GM12864 (cell line): ENCODE data around the gene LRBA.
A peak's percentile ranks its signal among the peaks of the same experiment; 100 is the strongest.

ENCODE experiments used
- DNase-seq: peaks from one replicate; pipeline ENCODE4 v3.0.0-alpha.2; 2011; ENCODE audit warnings: low read depth
- H3K4me3 ChIP-seq: 2 replicates; pipeline ENCODE4 v1.5.1; 2011; ENCODE audit warnings: mild to moderate bottlenecking, low read depth, low read length, control low read depth
- CTCF ChIP-seq: IDR thresholded peaks from 2 replicates; pipeline ENCODE4 v1.5.1; 2011; ENCODE audit warnings: low read depth, mild to moderate bottlenecking, moderate library complexity, low read length, control low read depth, inconsistent platforms; ENCODE audit errors: missing control alignments

The LRBA gene

GRCh38 chr4:150867148-150867547 is 147.9 kb downstream of the LRBA start:
- peak; percentile 60 for DNase-seq
- no peak overlapping the region for H3K4me3 ChIP-seq
- TF ChIP-seq CTCF = peak; percentile 33

- no peak for DNase-seq
- H3K4me3 ChIP-seq = no peak overlapping the region
- TF ChIP-seq CTCF = no peak
Measured at GRCh38 chr4:150863456-150863855, 151.6 kb downstream of the LRBA start.

- no peak for DNase-seq
- TF ChIP-seq CTCF = no peak
- no peak overlapping the region for H3K4me3 ChIP-seq
Measured at GRCh38 chr4:150862829-150863228, 152.3 kb downstream of the LRBA start.

GRCh38 chr4:150859453-150859852 is 155.6 kb downstream of the LRBA start:
- DNase-seq = no peak
- TF ChIP-seq CTCF = no peak

GRCh38 chr4:150855981-150856510 is 159.0 kb downstream of the LRBA start:
- no peak overlapping the region for H3K4me3 ChIP-seq
- DNase-seq = no peak
- TF ChIP-seq CTCF = no peak

More at GRCh38 chr4:150859453-150859852, 155.6 kb downstream of the LRBA start:
- H3K4me3 ChIP-seq = no peak overlapping the region

- no peak for TF ChIP-seq CTCF
- H3K4me3 ChIP-seq = no peak overlapping the region
- DNase-seq = no peak
Measured at GRCh38 chr4:150854600-150854999, 160.5 kb downstream of the LRBA start.

GRCh38 chr4:150853882-150854281 is 161.2 kb downstream of the LRBA start:
- DNase-seq = no peak
- TF ChIP-seq CTCF = no peak
- H3K4me3 ChIP-seq = no peak overlapping the region
